22Rv1 (cell line): ENCODE measurements around the gene PCDHGA3.

ENCODE experiments used
- ZFX ChIP-seq: fragments of 450-650 bp; IDR thresholded peaks from 2 replicates; pipeline ENCODE4 v1.6.1; 2017; ENCODE audit warnings: antibody characterized with exemption, borderline replicate concordance
- TF ChIP-seq, protein P1 (sequence below): fragments of 450-650 bp; IDR thresholded peaks from 2 replicates; pipeline ENCODE4 v1.5.1; 2017; ENCODE audit warnings: mild to moderate bottlenecking

DNA sequence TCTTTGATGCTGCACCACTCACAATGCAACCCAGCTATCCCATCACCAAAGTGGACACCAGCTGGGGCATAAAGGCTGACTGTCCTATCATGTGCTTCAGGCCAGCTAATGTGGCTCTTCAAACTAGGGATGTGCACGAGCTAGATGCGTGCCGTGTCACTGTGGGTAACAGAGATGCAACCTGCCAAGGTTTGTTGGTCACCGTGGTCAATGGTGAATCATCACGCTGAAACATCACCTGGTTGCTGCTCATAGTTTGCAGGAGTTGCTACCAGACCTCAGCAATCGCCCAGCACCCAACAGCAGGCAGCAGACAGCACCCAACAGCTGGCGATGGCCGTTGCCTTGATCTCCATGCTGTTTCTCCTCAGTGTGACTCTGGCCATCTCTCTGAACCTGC lies 15.4 kb upstream of the PCDHGA3 start:
- TF ChIP-seq, protein P1, sequence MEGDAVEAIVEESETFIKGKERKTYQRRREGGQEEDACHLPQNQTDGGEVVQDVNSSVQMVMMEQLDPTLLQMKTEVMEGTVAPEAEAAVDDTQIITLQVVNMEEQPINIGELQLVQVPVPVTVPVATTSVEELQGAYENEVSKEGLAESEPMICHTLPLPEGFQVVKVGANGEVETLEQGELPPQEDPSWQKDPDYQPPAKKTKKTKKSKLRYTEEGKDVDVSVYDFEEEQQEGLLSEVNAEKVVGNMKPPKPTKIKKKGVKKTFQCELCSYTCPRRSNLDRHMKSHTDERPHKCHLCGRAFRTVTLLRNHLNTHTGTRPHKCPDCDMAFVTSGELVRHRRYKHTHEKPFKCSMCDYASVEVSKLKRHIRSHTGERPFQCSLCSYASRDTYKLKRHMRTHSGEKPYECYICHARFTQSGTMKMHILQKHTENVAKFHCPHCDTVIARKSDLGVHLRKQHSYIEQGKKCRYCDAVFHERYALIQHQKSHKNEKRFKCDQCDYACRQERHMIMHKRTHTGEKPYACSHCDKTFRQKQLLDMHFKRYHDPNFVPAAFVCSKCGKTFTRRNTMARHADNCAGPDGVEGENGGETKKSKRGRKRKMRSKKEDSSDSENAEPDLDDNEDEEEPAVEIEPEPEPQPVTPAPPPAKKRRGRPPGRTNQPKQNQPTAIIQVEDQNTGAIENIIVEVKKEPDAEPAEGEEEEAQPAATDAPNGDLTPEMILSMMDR = no peak
- no peak for TF ChIP-seq ZFX
